Measurements from ENCODE around the gene TMEM53.

DNA sequence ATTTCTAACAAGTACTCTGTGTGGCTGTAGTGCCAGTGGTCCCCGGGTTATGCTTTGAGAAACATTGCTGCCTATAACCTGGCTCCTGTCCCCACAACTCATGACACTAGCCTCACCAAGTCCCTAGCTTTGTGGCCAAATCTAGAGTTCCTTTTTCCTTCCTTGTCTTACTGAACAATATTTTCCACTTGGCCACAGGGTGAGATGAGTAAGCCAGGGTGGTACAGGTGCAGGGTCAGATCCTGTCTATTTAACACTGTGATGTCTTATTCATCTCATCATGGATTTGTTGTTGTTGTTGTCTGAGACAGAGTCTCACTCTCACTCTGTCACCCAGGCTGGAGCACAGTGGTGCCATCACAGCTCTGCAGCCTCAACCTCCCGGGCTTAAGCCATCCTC, 18.9 kb upstream of the TMEM53 start:
- no peak for TF ChIP-seq POLR2AphosphoS5 (IDR thresholded peaks at IDR 0.05; ENCODE audit: borderline replicate concordance, low read depth, low read length)
- TF ChIP-seq EZH2 (IDR thresholded peaks at IDR 0.05), result no peak
